GM23338 (cell line): Measurements from ENCODE around the gene RECQL5. TPM values are rescaled to one million over a fixed set of nuclear protein-coding genes. Genes with fewer than 3 reads are reported as not detected.

Experiments
- EZH2phosphoT487 ChIP-seq: fragments of 200-600 bp; sonication (generic); IDR thresholded peaks from one replicate; pipeline ENCODE4 v1.8.1; 2018; ENCODE audit warnings: antibody characterized with exemption; ENCODE audit not compliant: unreplicated experiment
- POLR2AphosphoS5 ChIP-seq: IDR thresholded peaks from 2 replicates; pipeline ENCODE4 v1.6.1; 2016; ENCODE audit warnings: antibody characterized with exemption, low read depth
- ZNF114 ChIP-seq: fragments of 250-450 bp; sonication (Bioruptor Pico); IDR thresholded peaks from 2 replicates; pipeline ENCODE4 v1.5.0; 2020; ENCODE audit warnings: mild to moderate bottlenecking, moderate library complexity
- polyA plus RNA-seq: library from polyadenylated mRNA; unstranded; fragments of >200 nt; fragmentation: Nextera tagmentation; extraction: Ambion mirVana; gene quantifications from 2 replicates; pipeline ENCODE4 v1.2.1, GENCODE V29; 2016
- total RNA-seq: library from RNA; depleted of rRNA; stranded (reverse); fragments of >200 nt; shearing (Covaris generic); gene quantifications from 2 replicates; pipeline ENCODE4 v1.2.3, GENCODE V29; 2014
- TF ChIP-seq, protein P1 (sequence below): fragments of 250-450 bp; sonication (Bioruptor Pico); IDR thresholded peaks from 2 replicates; pipeline ENCODE4 v1.5.0; 2020; ENCODE audit warnings: mild to moderate bottlenecking, moderate library complexity
- TF ChIP-seq, protein P2 (sequence below): IDR thresholded peaks from 2 replicates; pipeline ENCODE4 v1.6.1; 2016; ENCODE audit warnings: antibody characterized with exemption
- TF ChIP-seq, protein P3 (sequence below): IDR thresholded peaks from one replicate; pipeline ENCODE4 v1.6.1; 2018; ENCODE audit warnings: antibody characterized with exemption; ENCODE audit not compliant: unreplicated experiment
- TF ChIP-seq, protein P4 (sequence below), 2 experiments: fragments of 200-600 bp in 1 of 2; sonication (generic) in 1 of 2; conservative IDR thresholded peaks; 2 replicates each; pipeline versions ENCODE4 v1.5.1 to v1.6.1; 2016 to 2017; ENCODE audit warnings: antibody characterized with exemption in 2 of 2, low read depth in 2 of 2, mild to moderate bottlenecking in 2 of 2, moderate library complexity in 1 of 2

Gene RECQL5
- total and polyA plus RNA-seq, 2 experiments from 2014 or later: 20.0 to 23.3 TPM

DNA sequence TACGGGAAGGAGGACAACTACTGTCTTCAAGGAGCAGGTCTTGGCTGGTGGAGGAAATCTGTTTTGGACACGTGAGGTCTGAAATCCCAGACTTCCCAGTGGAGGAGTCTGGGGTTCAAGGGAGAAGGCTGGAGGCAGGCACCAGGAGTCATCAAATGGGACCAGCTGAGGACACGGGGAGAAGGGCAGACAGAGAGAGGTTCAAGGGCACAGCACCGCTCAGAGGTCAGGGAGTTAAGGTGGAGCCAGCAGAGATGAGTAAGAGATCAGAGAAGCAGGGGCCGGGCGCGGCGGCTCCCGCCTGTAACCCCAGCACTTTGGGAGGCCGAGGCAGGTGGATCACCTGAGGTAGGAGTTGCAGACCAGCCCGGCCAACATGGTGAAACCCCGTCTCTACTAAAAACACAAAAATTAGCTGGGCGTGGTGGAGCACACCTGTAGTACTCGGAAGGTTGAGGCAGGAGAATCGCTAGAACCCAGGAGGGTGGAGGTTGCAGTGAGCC is 44.1 kb downstream of the RECQL5 start (continued):
- TF ChIP-seq, protein P1, sequence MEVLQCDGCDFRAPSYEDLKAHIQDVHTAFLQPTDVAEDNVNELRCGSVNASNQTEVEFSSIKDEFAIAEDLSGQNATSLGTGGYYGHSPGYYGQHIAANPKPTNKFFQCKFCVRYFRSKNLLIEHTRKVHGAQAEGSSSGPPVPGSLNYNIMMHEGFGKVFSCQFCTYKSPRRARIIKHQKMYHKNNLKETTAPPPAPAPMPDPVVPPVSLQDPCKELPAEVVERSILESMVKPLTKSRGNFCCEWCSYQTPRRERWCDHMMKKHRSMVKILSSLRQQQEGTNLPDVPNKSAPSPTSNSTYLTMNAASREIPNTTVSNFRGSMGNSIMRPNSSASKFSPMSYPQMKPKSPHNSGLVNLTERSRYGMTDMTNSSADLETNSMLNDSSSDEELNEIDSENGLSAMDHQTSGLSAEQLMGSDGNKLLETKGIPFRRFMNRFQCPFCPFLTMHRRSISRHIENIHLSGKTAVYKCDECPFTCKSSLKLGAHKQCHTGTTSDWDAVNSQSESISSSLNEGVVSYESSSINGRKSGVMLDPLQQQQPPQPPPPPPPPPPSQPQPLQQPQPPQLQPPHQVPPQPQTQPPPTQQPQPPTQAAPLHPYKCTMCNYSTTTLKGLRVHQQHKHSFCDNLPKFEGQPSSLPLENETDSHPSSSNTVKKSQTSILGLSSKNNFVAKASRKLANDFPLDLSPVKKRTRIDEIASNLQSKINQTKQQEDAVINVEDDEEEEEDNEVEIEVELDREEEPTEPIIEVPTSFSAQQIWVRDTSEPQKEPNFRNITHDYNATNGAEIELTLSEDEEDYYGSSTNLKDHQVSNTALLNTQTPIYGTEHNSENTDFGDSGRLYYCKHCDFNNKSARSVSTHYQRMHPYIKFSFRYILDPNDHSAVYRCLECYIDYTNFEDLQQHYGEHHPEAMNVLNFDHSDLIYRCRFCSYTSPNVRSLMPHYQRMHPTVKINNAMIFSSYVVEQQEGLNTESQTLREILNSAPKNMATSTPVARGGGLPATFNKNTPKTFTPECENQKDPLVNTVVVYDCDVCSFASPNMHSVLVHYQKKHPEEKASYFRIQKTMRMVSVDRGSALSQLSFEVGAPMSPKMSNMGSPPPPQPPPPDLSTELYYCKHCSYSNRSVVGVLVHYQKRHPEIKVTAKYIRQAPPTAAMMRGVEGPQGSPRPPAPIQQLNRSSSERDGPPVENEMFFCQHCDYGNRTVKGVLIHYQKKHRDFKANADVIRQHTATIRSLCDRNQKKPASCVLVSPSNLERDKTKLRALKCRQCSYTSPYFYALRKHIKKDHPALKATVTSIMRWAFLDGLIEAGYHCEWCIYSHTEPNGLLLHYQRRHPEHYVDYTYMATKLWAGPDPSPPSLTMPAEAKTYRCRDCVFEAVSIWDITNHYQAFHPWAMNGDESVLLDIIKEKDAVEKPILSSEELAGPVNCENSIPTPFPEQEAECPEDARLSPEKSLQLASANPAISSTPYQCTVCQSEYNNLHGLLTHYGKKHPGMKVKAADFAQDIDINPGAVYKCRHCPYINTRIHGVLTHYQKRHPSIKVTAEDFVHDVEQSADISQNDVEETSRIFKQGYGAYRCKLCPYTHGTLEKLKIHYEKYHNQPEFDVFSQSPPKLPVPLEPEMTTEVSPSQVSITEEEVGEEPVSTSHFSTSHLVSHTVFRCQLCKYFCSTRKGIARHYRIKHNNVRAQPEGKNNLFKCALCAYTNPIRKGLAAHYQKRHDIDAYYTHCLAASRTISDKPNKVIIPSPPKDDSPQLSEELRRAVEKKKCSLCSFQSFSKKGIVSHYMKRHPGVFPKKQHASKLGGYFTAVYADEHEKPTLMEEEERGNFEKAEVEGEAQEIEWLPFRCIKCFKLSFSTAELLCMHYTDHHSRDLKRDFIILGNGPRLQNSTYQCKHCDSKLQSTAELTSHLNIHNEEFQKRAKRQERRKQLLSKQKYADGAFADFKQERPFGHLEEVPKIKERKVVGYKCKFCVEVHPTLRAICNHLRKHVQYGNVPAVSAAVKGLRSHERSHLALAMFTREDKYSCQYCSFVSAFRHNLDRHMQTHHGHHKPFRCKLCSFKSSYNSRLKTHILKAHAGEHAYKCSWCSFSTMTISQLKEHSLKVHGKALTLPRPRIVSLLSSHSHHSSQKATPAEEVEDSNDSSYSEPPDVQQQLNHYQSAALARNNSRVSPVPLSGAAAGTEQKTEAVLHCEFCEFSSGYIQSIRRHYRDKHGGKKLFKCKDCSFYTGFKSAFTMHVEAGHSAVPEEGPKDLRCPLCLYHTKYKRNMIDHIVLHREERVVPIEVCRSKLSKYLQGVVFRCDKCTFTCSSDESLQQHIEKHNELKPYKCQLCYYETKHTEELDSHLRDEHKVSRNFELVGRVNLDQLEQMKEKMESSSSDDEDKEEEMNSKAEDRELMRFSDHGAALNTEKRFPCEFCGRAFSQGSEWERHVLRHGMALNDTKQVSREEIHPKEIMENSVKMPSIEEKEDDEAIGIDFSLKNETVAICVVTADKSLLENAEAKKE (CRISPR knock-in tag): no peak
- TF ChIP-seq POLR2AphosphoS5: no peak
- TF ChIP-seq, protein P2, sequence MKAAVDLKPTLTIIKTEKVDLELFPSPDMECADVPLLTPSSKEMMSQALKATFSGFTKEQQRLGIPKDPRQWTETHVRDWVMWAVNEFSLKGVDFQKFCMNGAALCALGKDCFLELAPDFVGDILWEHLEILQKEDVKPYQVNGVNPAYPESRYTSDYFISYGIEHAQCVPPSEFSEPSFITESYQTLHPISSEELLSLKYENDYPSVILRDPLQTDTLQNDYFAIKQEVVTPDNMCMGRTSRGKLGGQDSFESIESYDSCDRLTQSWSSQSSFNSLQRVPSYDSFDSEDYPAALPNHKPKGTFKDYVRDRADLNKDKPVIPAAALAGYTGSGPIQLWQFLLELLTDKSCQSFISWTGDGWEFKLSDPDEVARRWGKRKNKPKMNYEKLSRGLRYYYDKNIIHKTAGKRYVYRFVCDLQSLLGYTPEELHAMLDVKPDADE: no peak
- TF ChIP-seq, protein P3, sequence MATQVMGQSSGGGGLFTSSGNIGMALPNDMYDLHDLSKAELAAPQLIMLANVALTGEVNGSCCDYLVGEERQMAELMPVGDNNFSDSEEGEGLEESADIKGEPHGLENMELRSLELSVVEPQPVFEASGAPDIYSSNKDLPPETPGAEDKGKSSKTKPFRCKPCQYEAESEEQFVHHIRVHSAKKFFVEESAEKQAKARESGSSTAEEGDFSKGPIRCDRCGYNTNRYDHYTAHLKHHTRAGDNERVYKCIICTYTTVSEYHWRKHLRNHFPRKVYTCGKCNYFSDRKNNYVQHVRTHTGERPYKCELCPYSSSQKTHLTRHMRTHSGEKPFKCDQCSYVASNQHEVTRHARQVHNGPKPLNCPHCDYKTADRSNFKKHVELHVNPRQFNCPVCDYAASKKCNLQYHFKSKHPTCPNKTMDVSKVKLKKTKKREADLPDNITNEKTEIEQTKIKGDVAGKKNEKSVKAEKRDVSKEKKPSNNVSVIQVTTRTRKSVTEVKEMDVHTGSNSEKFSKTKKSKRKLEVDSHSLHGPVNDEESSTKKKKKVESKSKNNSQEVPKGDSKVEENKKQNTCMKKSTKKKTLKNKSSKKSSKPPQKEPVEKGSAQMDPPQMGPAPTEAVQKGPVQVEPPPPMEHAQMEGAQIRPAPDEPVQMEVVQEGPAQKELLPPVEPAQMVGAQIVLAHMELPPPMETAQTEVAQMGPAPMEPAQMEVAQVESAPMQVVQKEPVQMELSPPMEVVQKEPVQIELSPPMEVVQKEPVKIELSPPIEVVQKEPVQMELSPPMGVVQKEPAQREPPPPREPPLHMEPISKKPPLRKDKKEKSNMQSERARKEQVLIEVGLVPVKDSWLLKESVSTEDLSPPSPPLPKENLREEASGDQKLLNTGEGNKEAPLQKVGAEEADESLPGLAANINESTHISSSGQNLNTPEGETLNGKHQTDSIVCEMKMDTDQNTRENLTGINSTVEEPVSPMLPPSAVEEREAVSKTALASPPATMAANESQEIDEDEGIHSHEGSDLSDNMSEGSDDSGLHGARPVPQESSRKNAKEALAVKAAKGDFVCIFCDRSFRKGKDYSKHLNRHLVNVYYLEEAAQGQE: no peak
- TF ChIP-seq, protein P4, sequence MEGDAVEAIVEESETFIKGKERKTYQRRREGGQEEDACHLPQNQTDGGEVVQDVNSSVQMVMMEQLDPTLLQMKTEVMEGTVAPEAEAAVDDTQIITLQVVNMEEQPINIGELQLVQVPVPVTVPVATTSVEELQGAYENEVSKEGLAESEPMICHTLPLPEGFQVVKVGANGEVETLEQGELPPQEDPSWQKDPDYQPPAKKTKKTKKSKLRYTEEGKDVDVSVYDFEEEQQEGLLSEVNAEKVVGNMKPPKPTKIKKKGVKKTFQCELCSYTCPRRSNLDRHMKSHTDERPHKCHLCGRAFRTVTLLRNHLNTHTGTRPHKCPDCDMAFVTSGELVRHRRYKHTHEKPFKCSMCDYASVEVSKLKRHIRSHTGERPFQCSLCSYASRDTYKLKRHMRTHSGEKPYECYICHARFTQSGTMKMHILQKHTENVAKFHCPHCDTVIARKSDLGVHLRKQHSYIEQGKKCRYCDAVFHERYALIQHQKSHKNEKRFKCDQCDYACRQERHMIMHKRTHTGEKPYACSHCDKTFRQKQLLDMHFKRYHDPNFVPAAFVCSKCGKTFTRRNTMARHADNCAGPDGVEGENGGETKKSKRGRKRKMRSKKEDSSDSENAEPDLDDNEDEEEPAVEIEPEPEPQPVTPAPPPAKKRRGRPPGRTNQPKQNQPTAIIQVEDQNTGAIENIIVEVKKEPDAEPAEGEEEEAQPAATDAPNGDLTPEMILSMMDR (conservative IDR thresholded peaks at IDR 0.05; ENCODE audit: low read depth in 2 of 2): no peak
- TF ChIP-seq ZNF114 (CRISPR knock-in tag): no peak
- TF ChIP-seq EZH2phosphoT487: no peak
